ENCODE results near the gene TUBB.
A peak's percentile ranks its signal among the peaks of the same experiment; 100 is the strongest.

TUBB gene

GRCh38 chr6:30687659-30688431 lies 32.3 kb upstream of the TUBB start:
- DNase-seq (ENCODE audit: low read depth in 2 of 2), result no peak

- no peak for DNase-seq (ENCODE audit: low read depth in 2 of 2)
These were observed 31.6 kb upstream of the TUBB start for GRCh38 chr6:30688569-30688968.

- no peak for DNase-seq (ENCODE audit: low read depth in 2 of 2)
These were observed 30.9 kb upstream of the TUBB start for GRCh38 chr6:30689022-30689865.

GRCh38 chr6:30689985-30690384 lies 30.2 kb upstream of the TUBB start:
- no peak for DNase-seq (ENCODE audit: low read depth in 2 of 2)

GRCh38 chr6:30690403-30691207 lies 29.5 kb upstream of the TUBB start, which contains the start of gene NRM:
NRM (minus strand) TSS chr6:30690984; CDS start chr6:30690974, 10 bp downstream.
- DNase-seq (ENCODE audit: low read depth in 2 of 2), result peak; percentile 75 to 78

GRCh38 chr6:30691208-30691847 lies 28.8 kb upstream of the TUBB start:
- no peak for DNase-seq (ENCODE audit: low read depth in 2 of 2)

GRCh38 chr6:30696432-30696831 lies 23.7 kb upstream of the TUBB start:
- DNase-seq (ENCODE audit: low read depth in 2 of 2), result no peak

- no peak for DNase-seq (ENCODE audit: low read depth in 2 of 2)
These were observed 19.8 kb upstream of the TUBB start for GRCh38 chr6:30700340-30700739.

- no peak for DNase-seq (ENCODE audit: low read depth in 2 of 2)
These were observed 17.1 kb upstream of the TUBB start for GRCh38 chr6:30703011-30703410.

- DNase-seq (ENCODE audit: low read depth in 2 of 2), result no peak
These were observed 16.3 kb upstream of the TUBB start for GRCh38 chr6:30703821-30704220.

- no peak for DNase-seq (ENCODE audit: low read depth in 2 of 2)
These were observed 14.5 kb upstream of the TUBB start for GRCh38 chr6:30705620-30706019.

- DNase-seq (ENCODE audit: low read depth in 2 of 2), result no peak
These were observed 12.8 kb upstream of the TUBB start for GRCh38 chr6:30707281-30707850.

- no peak for DNase-seq (ENCODE audit: low read depth in 2 of 2)
These were observed 10.9 kb upstream of the TUBB start for GRCh38 chr6:30709101-30709868.

- DNase-seq (ENCODE audit: low read depth in 2 of 2), result no peak
These were observed 8.3 kb upstream of the TUBB start for GRCh38 chr6:30711758-30712380.

GRCh38 chr6:30712441-30712945 lies 7.7 kb upstream of the TUBB start:
- no peak for DNase-seq (ENCODE audit: low read depth in 2 of 2)

- no peak for DNase-seq (ENCODE audit: low read depth in 2 of 2)
These were observed 5.9 kb upstream of the TUBB start for GRCh38 chr6:30714263-30714662.

GRCh38 chr6:30716879-30717128 lies 3.3 kb upstream of the TUBB start:
- no peak for DNase-seq (ENCODE audit: low read depth in 2 of 2)

GRCh38 chr6:30717129-30717844 lies 2.9 kb upstream of the TUBB start, which contains the start of gene MDC1:
MDC1 (minus strand) TSS chr6:30717281; CDS start chr6:30715175, 2,106 bp downstream.
- DNase-seq (ENCODE audit: low read depth in 2 of 2), result peak; percentile 95 to 99

All from stimulated activated CD8-positive, alpha-beta memory T cell treated with anti-CD3 and anti-CD28 coated beads, Interleukin-2, amount 100 ng/mL, for 48 hours (primary cell).